ENCODE measurements around the gene BRIP1. TPM values are rescaled to one million over a fixed set of nuclear protein-coding genes. Genes with fewer than 3 reads are reported as not detected.

Gene BRIP1
- polyA plus RNA-seq, 2 of the 4 experiments (the other 2 are of a cell fraction), result 8.0 to 11.5 TPM

DNA sequence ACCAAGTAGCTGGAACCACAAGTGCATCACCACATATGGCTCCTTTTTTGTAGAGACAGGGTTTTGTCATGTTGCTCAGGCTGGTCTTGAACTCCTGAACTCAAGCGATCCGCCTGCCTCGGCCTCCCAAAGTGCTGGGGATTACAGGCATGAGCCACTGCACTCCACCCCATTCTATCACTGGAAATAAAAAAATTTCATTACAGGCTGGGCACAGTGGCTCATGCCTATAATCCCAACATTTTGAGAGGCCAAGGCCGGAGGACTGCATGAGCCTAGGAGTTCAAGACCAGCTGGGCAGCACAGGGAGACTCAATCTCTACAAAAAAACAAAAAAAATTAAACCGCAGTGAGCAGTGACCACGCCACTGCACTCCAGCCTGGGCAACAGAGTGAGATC lies 60.1 kb downstream of the BRIP1 start (continued):
- TF ChIP-seq, protein P1, sequence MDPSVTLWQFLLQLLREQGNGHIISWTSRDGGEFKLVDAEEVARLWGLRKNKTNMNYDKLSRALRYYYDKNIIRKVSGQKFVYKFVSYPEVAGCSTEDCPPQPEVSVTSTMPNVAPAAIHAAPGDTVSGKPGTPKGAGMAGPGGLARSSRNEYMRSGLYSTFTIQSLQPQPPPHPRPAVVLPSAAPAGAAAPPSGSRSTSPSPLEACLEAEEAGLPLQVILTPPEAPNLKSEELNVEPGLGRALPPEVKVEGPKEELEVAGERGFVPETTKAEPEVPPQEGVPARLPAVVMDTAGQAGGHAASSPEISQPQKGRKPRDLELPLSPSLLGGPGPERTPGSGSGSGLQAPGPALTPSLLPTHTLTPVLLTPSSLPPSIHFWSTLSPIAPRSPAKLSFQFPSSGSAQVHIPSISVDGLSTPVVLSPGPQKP (IDR thresholded peaks at IDR 0.05; ENCODE audit: low read depth, low read length), result no peak
- no peak for TF ChIP-seq HOXB5 (CRISPR knock-in tag; IDR thresholded peaks at IDR 0.05)
- no peak for TF ChIP-seq FOSL2 (IDR thresholded peaks at IDR 0.05)
- no peak for TF ChIP-seq FOSL2 (CRISPR knock-in tag; IDR thresholded peaks at IDR 0.05)
- no peak for TF ChIP-seq CTCF (IDR thresholded peaks at IDR 0.05)
- TF ChIP-seq FOSB (CRISPR knock-in tag; IDR thresholded peaks at IDR 0.05), result no peak
- no peak for TF ChIP-seq KDM5A (IDR thresholded peaks at IDR 0.05)
- no peak for TF ChIP-seq HEYL (CRISPR knock-in tag; IDR thresholded peaks at IDR 0.05)
- TF ChIP-seq RNF2 (IDR thresholded peaks at IDR 0.05; ENCODE audit: borderline replicate concordance, low read depth), result no peak
- TF ChIP-seq GATA3 (IDR thresholded peaks at IDR 0.05; ENCODE audit: borderline replicate concordance), result no peak
- TF ChIP-seq, protein P2, sequence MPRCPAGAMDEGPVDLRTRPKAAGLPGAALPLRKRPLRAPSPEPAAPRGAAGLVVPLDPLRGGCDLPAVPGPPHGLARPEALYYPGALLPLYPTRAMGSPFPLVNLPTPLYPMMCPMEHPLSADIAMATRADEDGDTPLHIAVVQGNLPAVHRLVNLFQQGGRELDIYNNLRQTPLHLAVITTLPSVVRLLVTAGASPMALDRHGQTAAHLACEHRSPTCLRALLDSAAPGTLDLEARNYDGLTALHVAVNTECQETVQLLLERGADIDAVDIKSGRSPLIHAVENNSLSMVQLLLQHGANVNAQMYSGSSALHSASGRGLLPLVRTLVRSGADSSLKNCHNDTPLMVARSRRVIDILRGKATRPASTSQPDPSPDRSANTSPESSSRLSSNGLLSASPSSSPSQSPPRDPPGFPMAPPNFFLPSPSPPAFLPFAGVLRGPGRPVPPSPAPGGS (IDR thresholded peaks at IDR 0.05), result no peak

GRCh38 chr17:61799812-61800484 lies 63.4 kb downstream of the BRIP1 start:
- ATAC-seq (no peak), FAIRE-seq (no peak), DNase-seq (ENCODE audit: low read depth in 1 of 2, low spot score in 1 of 2) (no peak)
- WGBS (ENCODE audit: missing lambda C conversion rate), result 82% methylated on average over 1 of the region's 1 CpG
- no peak for TF ChIP-seq ZFP36 (IDR thresholded peaks at IDR 0.05; ENCODE audit: borderline replicate concordance, partially characterized antibody)
- TF ChIP-seq HOXB5 (CRISPR knock-in tag; IDR thresholded peaks at IDR 0.05), result no peak
- TF ChIP-seq, protein P1 (IDR thresholded peaks at IDR 0.05; ENCODE audit: low read depth, low read length), result no peak
- TF ChIP-seq TFCP2L1 (CRISPR knock-in tag; IDR thresholded peaks at IDR 0.05), result no peak
- no peak for TF ChIP-seq GATA3 (IDR thresholded peaks at IDR 0.05; ENCODE audit: borderline replicate concordance)
- H3K9me3 ChIP-seq, result no peaks in the 10 kb centered on the region
- no peak overlapping the region for H3K27ac ChIP-seq
- ChIA-PET CTCF (interaction anchor here (0.7 to 1.4 kb wide), 4 partner anchors 15 to 388 kb away, joined by 3 to 7 read pairs (median 4); no protein-coding TSS in a partner anchor), POLR2A (no interaction called here)
- H3K4me3 ChIP-seq, result no peak overlapping the region
- H3K4me2 ChIP-seq, result no peak overlapping the region
- H3K4me1 ChIP-seq, result no peaks in the 10 kb centered on the region; the same call in 2 of the 3 replicates

- H3K4me1 ChIP-seq, result no peaks in the 10 kb centered on the region
- DNase-seq (ENCODE audit: low read depth in 1 of 2, low spot score in 1 of 2), result no peak
- no peak overlapping the region for H3K4me3 ChIP-seq
- H3K4me2 ChIP-seq, result no peak overlapping the region
- FAIRE-seq, result peak; percentile 51
- no peaks in the 10 kb centered on the region for H3K9me3 ChIP-seq
- ChIA-PET CTCF (interaction anchor here (1.5 kb wide), 1 partner anchor 16 kb away, joined by 3 read pairs; no protein-coding TSS in a partner anchor), POLR2A (no interaction called here)
- 96% methylated on average over 2 of the region's 2 CpGs for WGBS (ENCODE audit: missing lambda C conversion rate)
- no peak overlapping the region for H3K27ac ChIP-seq
- TF ChIP-seq HOXB5 (CRISPR knock-in tag; IDR thresholded peaks at IDR 0.05), result no peak
- TF ChIP-seq, protein P3, sequence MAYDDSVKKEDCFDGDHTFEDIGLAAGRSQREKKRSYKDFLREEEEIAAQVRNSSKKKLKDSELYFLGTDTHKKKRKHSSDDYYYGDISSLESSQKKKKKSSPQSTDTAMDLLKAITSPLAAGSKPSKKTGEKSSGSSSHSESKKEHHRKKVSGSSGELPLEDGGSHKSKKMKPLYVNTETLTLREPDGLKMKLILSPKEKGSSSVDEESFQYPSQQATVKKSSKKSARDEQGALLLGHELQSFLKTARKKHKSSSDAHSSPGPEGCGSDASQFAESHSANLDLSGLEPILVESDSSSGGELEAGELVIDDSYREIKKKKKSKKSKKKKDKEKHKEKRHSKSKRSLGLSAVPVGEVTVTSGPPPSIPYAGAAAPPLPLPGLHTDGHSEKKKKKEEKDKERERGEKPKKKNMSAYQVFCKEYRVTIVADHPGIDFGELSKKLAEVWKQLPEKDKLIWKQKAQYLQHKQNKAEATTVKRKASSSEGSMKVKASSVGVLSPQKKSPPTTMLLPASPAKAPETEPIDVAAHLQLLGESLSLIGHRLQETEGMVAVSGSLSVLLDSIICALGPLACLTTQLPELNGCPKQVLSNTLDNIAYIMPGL (CRISPR knock-in tag; IDR thresholded peaks at IDR 0.05; ENCODE audit: borderline replicate concordance), result no peak
- no peak for TF ChIP-seq SMC3 (IDR thresholded peaks at IDR 0.05)
- TF ChIP-seq POLR2AphosphoS2 (conservative IDR thresholded peaks at IDR 0.05; ENCODE audit: low read length), result no peak
- TF ChIP-seq JUNB (IDR thresholded peaks at IDR 0.05), result no peak
- no peak for TF ChIP-seq KDM5A (IDR thresholded peaks at IDR 0.05)
- TF ChIP-seq EHF (CRISPR knock-in tag; IDR thresholded peaks at IDR 0.05), result no peak
- no peak for TF ChIP-seq KDM1A (IDR thresholded peaks at IDR 0.05; ENCODE audit: low read depth)
- TF ChIP-seq, protein P4, sequence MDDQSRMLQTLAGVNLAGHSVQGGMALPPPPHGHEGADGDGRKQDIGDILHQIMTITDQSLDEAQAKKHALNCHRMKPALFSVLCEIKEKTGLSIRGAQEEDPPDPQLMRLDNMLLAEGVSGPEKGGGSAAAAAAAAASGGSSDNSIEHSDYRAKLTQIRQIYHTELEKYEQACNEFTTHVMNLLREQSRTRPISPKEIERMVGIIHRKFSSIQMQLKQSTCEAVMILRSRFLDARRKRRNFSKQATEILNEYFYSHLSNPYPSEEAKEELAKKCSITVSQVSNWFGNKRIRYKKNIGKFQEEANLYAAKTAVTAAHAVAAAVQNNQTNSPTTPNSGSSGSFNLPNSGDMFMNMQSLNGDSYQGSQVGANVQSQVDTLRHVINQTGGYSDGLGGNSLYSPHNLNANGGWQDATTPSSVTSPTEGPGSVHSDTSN (IDR thresholded peaks at IDR 0.05), result no peak
- no peak for TF ChIP-seq BHLHE40 (IDR thresholded peaks at IDR 0.05; ENCODE audit: low read depth, low read length)
- TF ChIP-seq FOXS1 (CRISPR knock-in tag; IDR thresholded peaks at IDR 0.05), result no peak
- TF ChIP-seq ZNF302 (CRISPR knock-in tag; IDR thresholded peaks at IDR 0.05), result no peak
- TF ChIP-seq ESRRA (IDR thresholded peaks at IDR 0.05; ENCODE audit: borderline replicate concordance, low read length), result no peak
- no peak for TF ChIP-seq HDAC2 (IDR thresholded peaks at IDR 0.05)
- no peak for TF ChIP-seq MAFK (IDR thresholded peaks at IDR 0.05; ENCODE audit: partially characterized antibody)
- TF ChIP-seq CBX8 (IDR thresholded peaks at IDR 0.05), result no peak
- no peak for ATAC-seq
Observed at GRCh38 chr17:61797283-61797682, 66.0 kb downstream of the BRIP1 start.
